ENCODE results near the gene INTS4.
"Not testable (repeated sequence)": the region's sequence is repeated elsewhere in the genome, so short reads cannot be mapped to it uniquely, and the experiment has no call there.

GRCh38 chr11:77917713-77918112, 76.8 kb downstream of the INTS4 start:
- not testable (repeated sequence) for TF ChIP-seq CTCF (conservative IDR thresholded peaks at IDR 0.05; ENCODE audit: low read length); EZH2phosphoT487 (IDR thresholded peaks at IDR 0.05; ENCODE audit: borderline replicate concordance, low read depth, low read length)
